NCI-H2227 (cell line): Measurements from ENCODE around the gene GTF2H3.
A peak's percentile ranks its signal among the peaks of the same experiment; 100 is the strongest.
"Not testable (repeated sequence)": the region's sequence is repeated elsewhere in the genome, so short reads cannot be mapped to it uniquely, and the experiment has no call there.

Source experiments
- DNase-seq: peaks from one replicate; lab custom pipeline; 2025; ENCODE audit not compliant: unreplicated experiment; lab: John Stamatoyannopoulos, UW

Gene GTF2H3

GRCh38 chr12:123633379-123634141 is at the start of gene GTF2H3, which contains the start of gene EIF2B1:
Gene GTF2H3 (plus strand): TSS chr12:123633829. CDS start chr12:123633860, 31 bp downstream.
Gene EIF2B1 (minus strand): TSS chr12:123633686. CDS start chr12:123633557, 129 bp downstream.
- DNase-seq, result peak; percentile 98

DNA sequence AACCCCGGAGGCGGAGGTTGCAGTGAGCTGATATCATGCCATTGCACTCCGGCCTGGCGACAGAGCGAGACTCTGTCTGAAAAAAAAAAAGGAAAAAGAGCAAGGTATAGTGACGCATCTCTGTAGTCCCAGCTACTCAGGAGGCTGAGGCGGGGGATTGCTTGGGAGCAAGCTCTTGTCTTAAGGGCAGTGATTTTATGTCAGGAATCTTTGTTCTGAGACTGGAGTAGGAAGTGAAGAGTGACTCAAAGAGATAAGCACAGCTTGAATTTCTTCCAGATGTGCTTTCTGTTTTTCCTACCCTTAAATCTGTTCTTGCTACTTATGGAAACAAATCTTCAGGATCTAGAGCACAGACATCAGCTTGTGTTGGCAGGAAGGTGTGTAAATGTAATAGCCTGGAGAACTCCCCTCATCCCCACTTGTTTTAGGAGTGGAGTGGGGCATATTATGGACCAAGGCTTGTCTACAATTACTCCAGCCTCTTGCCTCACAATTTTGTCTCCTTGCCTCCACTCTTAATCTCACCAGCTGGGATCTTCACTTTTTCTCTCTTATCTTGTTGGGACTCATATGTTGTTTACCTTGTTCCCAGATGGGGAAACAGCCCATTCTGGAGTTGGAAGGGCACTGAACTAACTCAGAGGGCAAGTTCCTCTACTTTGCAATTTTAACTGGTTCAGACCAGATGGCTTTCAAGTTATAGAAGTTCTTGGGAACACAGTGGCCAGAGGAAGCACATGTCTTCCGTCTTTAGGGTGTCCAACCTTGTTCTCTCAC is 41.7 kb upstream of the GTF2H3 start:
- no peak for DNase-seq

DNA sequence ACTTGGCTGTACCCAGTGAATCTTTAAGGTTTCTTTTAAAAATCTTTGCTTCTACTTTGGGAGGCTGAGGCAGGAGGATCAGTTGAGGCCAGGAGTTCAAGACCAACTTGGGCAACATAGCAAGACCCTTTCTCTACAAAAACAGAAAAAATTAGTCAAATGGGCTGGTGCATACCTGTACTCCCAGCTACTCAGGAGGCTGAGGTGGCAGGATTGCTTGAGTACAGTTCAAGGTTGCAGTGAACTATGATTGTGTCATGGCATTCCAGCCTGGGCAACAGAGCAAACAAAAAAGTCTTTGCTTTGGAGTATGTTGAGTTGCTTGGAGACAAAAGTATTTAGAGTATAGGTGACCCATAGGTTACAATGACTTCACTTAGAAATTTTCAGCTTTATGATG is 37.9 kb upstream of the GTF2H3 start:
- DNase-seq, result no peak

- DNase-seq, result no peak
Measured at GRCh38 chr12:123597100-123597499, 36.5 kb upstream of the GTF2H3 start.

GRCh38 chr12:123598522-123598921 is 35.1 kb upstream of the GTF2H3 start:
- no peak for DNase-seq

- DNase-seq, result no peak
Measured at GRCh38 chr12:123599310-123599709, 34.3 kb upstream of the GTF2H3 start.

GRCh38 chr12:123599721-123600120 is 33.9 kb upstream of the GTF2H3 start:
- no peak for DNase-seq

DNA sequence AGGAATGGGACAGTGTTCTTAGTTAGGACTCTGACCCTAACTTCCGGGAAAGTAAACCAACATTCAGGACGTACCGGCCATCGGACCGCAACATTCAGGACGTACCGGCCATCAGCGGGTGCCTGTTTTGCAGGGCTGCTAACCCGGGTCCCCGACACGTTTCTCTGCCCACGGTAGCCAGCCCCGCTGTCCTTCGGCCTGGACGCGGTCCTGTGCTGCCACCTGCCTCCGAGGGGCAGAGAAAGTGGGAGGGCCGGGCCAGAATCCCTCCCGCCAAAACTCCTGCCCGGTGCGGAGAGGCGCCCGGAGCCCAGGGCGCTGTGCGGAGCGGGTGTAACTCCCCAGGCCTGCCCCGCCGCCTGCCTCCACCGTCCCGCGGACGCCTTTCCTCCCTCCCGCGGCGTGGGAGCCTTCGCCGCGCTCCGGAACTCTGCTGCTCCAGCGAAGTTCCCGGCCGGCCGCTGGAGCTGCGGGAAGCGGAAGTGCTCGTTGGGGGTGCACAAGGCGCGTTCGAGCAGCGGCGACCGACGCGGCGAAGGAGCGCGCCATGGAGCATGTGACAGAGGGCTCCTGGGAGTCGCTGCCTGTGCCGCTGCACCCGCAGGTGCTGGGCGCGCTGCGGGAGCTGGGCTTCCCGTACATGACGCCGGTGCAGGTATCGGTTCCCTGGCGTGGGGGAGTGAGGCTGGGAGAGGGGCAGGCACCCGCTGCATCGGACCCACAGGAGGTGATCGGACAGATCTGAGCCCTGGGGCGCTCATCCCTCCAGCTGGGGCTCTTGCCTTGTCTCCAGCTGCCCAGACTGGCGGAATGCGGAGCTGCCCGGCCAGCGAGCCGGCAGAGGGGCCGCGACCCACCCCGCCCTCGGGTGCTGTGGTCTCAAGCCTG is 31.8 kb upstream of the GTF2H3 start, which contains the start of gene DDX55:
Gene DDX55 (plus strand): TSS at position 498 of the 888 bp plus-strand sequence. CDS start 50 bp downstream, at position 548.
- peak; percentile 95 for DNase-seq

DNA sequence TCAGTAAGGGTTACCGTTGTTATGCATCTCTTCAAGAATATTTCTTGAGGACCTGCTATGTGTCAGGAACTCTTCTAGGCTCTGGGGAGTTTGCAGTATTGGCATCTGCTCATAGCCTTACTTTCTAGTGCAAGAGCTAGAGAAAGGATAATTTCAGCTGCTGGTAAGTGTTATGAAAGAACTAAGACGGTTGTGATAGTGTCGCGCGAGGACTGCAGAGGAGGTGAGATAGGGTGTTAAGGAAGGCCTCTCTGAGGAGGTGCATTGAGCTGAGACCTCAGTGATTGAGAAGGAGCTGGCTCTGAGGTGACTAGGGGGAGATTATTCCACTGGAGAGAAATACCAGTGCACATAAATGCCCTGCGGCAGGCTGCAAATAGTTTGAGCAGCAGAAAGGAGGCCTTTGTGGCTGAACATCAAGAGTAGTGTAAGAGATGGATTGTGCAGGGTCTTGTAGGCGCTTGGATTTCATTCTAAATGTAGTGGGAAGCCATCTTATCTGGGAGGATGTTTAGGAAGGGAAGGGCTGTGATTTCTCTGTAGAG is 30.9 kb upstream of the GTF2H3 start:
- no peak for DNase-seq

GRCh38 chr12:123603495-123603894 is 30.1 kb upstream of the GTF2H3 start:
- DNase-seq, result not testable (repeated sequence)

DNA sequence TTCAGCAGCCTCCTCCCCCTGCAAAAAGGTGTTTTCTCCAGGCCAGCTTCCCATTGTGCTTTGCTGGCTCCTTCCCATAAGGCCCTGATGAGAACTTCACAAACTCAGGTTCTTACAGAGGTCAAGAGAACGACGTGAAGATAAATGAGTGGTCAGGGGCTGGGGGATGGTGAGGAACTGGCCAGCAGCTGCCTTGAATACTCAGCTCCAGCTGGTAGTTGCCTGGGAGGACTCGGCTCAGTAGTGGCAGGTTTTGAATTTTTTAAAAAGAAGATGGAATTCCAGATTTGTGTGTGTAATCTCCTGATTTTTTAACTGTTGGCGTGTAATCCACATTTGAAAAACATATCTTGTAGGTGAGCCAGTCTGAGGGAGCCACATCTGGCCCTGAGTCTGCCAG is 25.9 kb upstream of the GTF2H3 start:
- no peak for DNase-seq

GRCh38 chr12:123608182-123608581 is 25.4 kb upstream of the GTF2H3 start:
- DNase-seq, result no peak

DNA sequence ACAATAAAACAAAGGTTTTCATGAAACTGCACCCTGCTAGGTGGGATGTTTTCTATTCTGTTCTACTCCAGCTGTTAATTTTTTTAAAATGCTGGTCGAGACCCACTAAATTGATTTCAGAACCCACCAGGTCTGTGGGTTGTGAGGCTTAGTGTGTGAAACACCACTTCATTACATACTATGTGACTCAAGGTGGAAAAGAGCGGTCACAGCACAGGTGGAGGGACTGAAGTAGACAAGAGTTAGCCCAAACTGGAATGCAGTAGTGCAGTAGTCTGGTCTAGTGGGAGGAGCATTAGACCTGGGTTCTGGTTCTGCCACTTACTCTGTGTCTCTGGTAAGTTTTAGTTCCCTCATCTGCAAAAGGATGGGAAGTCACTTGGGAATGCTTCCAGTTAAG is 19.5 kb upstream of the GTF2H3 start:
- no peak for DNase-seq

DNA sequence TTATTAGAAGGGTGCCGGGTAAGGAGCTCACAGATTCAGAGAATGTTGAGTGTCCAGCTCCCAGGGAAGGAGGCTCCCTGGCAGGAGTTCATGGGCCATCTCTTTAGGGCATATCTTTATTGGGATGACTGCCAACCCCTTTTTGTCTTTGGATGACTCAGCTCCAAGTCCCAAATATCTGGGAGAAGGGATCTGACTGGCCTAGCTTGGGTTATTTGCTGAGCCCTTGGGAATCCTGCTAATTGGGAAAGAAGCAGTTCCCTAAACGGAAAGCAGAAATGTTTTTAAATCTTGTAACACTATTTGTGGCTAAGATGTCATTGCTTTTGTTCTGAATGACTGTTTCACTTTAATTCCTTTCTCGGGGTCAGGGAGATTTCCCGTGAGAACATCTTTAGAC is 19.1 kb upstream of the GTF2H3 start:
- no peak for DNase-seq

GRCh38 chr12:123617144-123617543 is 16.5 kb upstream of the GTF2H3 start:
- DNase-seq, result no peak

- DNase-seq, result no peak
Measured at GRCh38 chr12:123617580-123617979, 16.0 kb upstream of the GTF2H3 start.

GRCh38 chr12:123621101-123621500 is 12.5 kb upstream of the GTF2H3 start:
- DNase-seq, result no peak

- no peak for DNase-seq
Measured at GRCh38 chr12:123621619-123622530, 11.8 kb upstream of the GTF2H3 start.

GRCh38 chr12:123634142-123634561 is 523 bp downstream of the GTF2H3 start:
- DNase-seq, result no peak

- no peak for DNase-seq
Measured at GRCh38 chr12:123643911-123644310, 10.3 kb downstream of the GTF2H3 start.
